Activated CD8-positive, alpha-beta T cell treated with anti-CD3 and anti-CD28 coated beads for 36 hours (primary cell): ENCODE measurements around the gene EDC4. TPM values are rescaled to one million over a fixed set of nuclear protein-coding genes. Genes with fewer than 3 reads are reported as not detected.
A peak's percentile ranks its signal among the peaks of the same experiment; 100 is the strongest.

Experiments used
- ATAC-seq: fragments of 200-7000 bp; cut with Tn5 transposase; one replicate; pipeline ENCODE4 v1.10.0; 2021; ENCODE audit warnings: mild to moderate bottlenecking, moderate library complexity
- CTCF ChIA-PET: fragments of 350-600 bp; sonication (Branson Sonifier 250); formaldehyde crosslinking; loops from one replicate; lab custom pipeline; 2021; ENCODE audit warnings: antibody characterized with exemption; lab: Charles Lee
- POLR2A ChIA-PET: fragments of 350-600 bp; sonication (Branson Sonifier 250); formaldehyde crosslinking; loops from one replicate; lab custom pipeline; 2021; ENCODE audit warnings: antibody characterized with exemption; lab: Charles Lee
- DNase-seq: peaks from one replicate; pipeline ENCODE4 v3.0.0-alpha.2; 2020
- H3K27ac Mint-ChIP-seq: one replicate; pipeline ENCODE4 v1.8.0; 2021; ENCODE audit warnings: mild to moderate bottlenecking, mixed read lengths
- H3K27me3 Mint-ChIP-seq: one replicate; pipeline ENCODE4 v1.8.0; 2021; ENCODE audit warnings: mixed read lengths
- H3K36me3 Mint-ChIP-seq: one replicate; pipeline ENCODE4 v1.8.0; 2021; ENCODE audit warnings: low read depth, mixed read lengths
- H3K4me1 Mint-ChIP-seq: one replicate; pipeline ENCODE4 v1.8.0; 2021; ENCODE audit warnings: low read depth, mixed read lengths
- H3K4me3 Mint-ChIP-seq: one replicate; pipeline ENCODE4 v1.8.0; 2021; ENCODE audit warnings: mild to moderate bottlenecking, moderate library complexity, mixed read lengths
- H3K9me3 Mint-ChIP-seq: one replicate; pipeline ENCODE4 v1.8.0; 2021; ENCODE audit warnings: mixed read lengths
- intact Hi-C: fragments of 100-400 bp; cut with micrococcal nuclease; formaldehyde crosslinking; loops from one replicate; pipeline ENCODE4 v1.10.0; 2022
- total RNA-seq, 2 experiments: library from RNA; stranded (reverse); gene quantifications; one replicate each; pipeline ENCODE4 v1.2.3, GENCODE V29; 2021
- TF ChIP-seq, protein P1 (sequence below): fragments of 200-600 bp; IDR thresholded peaks from one replicate; pipeline ENCODE4 v1.8.0; 2022; ENCODE audit warnings: antibody characterized with exemption, mild to moderate bottlenecking

EDC4 gene
- total RNA-seq, 2 experiments from 2014 or later = 78.7 to 90.9 TPM

- Mint-ChIP-seq H3K27ac (peak overlapping the region; percentile 95), H3K4me3 (peak overlapping the region; percentile 97), H3K36me3 (peaks cover 26% of the 10 kb centered on the region), H3K9me3 (no peaks in the 10 kb centered on the region), H3K27me3 (no peaks in the 10 kb centered on the region), H3K4me1 (peaks cover 40% of the 10 kb centered on the region)
- ChIA-PET POLR2A (interaction anchor here (0.7 to 1.4 kb wide), 5 partner anchors 11 to 39 kb away, joined by 4 to 5 read pairs (median 4); partner anchors contain the start of gene EDC4), CTCF (interaction anchor here (0.7 to 4.1 kb wide), 10 partner anchors 9 to 384 kb away, joined by 3 to 30 read pairs (median 4); partner anchors contain the start of genes CARMIL2, CTCF, RANBP10 and TSNAXIP1)
- ATAC-seq (no peak), DNase-seq (no peak)
- intact Hi-C loops = loop anchor here (5.0 kb wide), 1 partner anchor 37 kb away; the partner anchor contains the start of genes RANBP10 and TSNAXIP1
- TF ChIP-seq, protein P1, sequence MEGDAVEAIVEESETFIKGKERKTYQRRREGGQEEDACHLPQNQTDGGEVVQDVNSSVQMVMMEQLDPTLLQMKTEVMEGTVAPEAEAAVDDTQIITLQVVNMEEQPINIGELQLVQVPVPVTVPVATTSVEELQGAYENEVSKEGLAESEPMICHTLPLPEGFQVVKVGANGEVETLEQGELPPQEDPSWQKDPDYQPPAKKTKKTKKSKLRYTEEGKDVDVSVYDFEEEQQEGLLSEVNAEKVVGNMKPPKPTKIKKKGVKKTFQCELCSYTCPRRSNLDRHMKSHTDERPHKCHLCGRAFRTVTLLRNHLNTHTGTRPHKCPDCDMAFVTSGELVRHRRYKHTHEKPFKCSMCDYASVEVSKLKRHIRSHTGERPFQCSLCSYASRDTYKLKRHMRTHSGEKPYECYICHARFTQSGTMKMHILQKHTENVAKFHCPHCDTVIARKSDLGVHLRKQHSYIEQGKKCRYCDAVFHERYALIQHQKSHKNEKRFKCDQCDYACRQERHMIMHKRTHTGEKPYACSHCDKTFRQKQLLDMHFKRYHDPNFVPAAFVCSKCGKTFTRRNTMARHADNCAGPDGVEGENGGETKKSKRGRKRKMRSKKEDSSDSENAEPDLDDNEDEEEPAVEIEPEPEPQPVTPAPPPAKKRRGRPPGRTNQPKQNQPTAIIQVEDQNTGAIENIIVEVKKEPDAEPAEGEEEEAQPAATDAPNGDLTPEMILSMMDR = no peak
Observed at GRCh38 chr16:67844497-67844896, 28.4 kb upstream of the EDC4 start.

GRCh38 chr16:67845291-67846062 lies 27.4 kb upstream of the EDC4 start:
- intact Hi-C loops = no loop called here
- peak overlapping the region; percentile 94 for H3K27ac Mint-ChIP-seq
- TF ChIP-seq, protein P1 = no peak
- no peaks in the 10 kb centered on the region for H3K27me3 Mint-ChIP-seq
- H3K9me3 Mint-ChIP-seq = no peaks in the 10 kb centered on the region
- peaks cover 42% of the 10 kb centered on the region for H3K4me1 Mint-ChIP-seq
- DNase-seq (peak; percentile 13), ATAC-seq (no peak)
- peaks cover 28% of the 10 kb centered on the region for H3K36me3 Mint-ChIP-seq
- peak overlapping the region; percentile 93 for H3K4me3 Mint-ChIP-seq
- ChIA-PET POLR2A (interaction anchor here (0.6 to 3.9 kb wide), 8 partner anchors 10 to 364 kb away, joined by 3 to 22 read pairs (median 4); partner anchors contain the start of gene ATP6V0D1), CTCF (interaction anchor here (0.8 to 4.1 kb wide), 9 partner anchors 8 to 96 kb away, joined by 3 to 30 read pairs (median 5); partner anchors contain the start of genes NRN1L, RANBP10 and TSNAXIP1)

DNA sequence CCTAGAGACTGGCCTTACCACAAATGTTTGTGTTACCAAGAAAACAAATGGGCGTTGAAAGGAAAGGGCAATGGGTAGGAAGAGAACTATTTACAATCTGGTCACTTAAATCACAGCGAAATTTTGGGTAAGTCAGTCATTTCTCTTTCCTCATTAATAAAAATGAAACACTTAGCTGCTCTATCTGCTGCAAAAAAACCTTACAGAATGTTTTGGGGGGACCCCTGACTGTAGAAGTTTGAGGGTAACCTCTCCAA lies 26.9 kb upstream of the EDC4 start:
- no peak for DNase-seq
- TF ChIP-seq, protein P1 = no peak
- Mint-ChIP-seq H3K4me3 (peak overlapping the region; percentile 93), H3K27me3 (no peaks in the 10 kb centered on the region), H3K9me3 (no peaks in the 10 kb centered on the region), H3K36me3 (peaks cover 28% of the 10 kb centered on the region), H3K27ac (peak overlapping the region; percentile 94), H3K4me1 (peaks cover 42% of the 10 kb centered on the region)
- ATAC-seq = no peak
- ChIA-PET POLR2A (interaction anchor here (0.6 to 3.9 kb wide), 8 partner anchors 9 to 365 kb away, joined by 3 to 22 read pairs (median 3); partner anchors contain the start of gene ATP6V0D1), CTCF (interaction anchor here (0.8 to 4.1 kb wide), 4 partner anchors 10 to 38 kb away, joined by 3 to 30 read pairs (median 5); partner anchors contain the start of gene NRN1L)
- intact Hi-C loops = no loop called here

DNA sequence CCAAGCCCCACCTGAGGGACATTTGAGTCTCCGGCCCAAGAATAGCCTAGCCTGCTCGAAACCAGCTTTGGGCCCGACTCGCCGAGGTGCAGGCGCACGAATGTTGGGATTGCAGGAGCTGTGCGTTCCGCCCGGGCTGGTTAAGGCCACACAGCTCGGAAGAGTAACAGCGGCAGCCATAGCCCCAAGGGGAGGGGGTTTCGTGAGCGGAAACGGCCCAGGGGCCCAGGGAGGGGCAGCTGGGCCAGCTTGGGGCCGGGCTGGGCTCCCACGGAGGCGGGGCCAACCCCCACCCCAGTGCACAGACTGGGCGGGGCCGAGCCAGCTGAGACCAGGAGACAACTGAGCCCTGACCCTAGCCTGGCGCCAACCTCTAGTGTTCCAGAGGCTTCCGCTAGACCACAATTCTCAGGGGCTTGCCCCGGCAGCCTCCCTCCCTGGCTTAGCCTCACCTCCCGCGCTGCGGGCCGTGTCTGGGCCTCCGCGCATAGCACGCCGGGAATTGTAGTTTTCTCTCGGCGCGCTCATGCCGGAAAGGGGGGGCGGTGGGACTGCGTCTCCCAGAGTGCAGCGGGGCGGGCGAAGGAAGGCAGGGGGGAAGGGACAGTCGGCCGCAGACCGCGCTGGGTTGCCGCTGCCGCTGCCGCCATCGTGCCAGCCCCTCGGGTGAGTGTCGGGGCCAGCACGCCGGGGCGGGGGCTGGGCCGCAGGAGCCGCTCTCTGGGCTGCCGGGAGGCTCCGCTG lies 26.4 kb upstream of the EDC4 start, which contains the start of gene NUTF2:
Gene NUTF2 (plus strand): TSS at position 614 of the 744 bp plus-strand sequence. CDS start 18,198 bp downstream, outside the sequence.
- peak; percentile 71 for ATAC-seq
- DNase-seq = peak; percentile 97
- H3K9me3 Mint-ChIP-seq = no peaks in the 10 kb centered on the region
- peaks cover 41% of the 10 kb centered on the region for H3K4me1 Mint-ChIP-seq
- POLR2A ChIA-PET = interaction anchor here (0.6 to 3.9 kb wide), 9 partner anchors 9 to 365 kb away, joined by 3 to 22 read pairs (median 3); partner anchors contain the start of gene ATP6V0D1
- intact Hi-C loops = no loop called here
- TF ChIP-seq, protein P1 = no peak
- CTCF ChIA-PET = interaction anchor here (0.8 to 4.1 kb wide), 5 partner anchors 9 to 325 kb away, joined by 3 to 30 read pairs (median 5); partner anchors contain the start of gene NRN1L
- no peaks in the 10 kb centered on the region for H3K27me3 Mint-ChIP-seq
- peak within 1 kb of the TSS; percentile 93 for H3K4me3 Mint-ChIP-seq
- peaks cover 28% of the 10 kb centered on the region for H3K36me3 Mint-ChIP-seq
- H3K27ac Mint-ChIP-seq = peak within 1 kb of the TSS; percentile 94
